ENCODE measurements around the gene PLAAT3.

The PLAAT3 gene

GRCh38 chr11:63623513-63624140, 9.4 kb upstream of the PLAAT3 start:
- Histone ChIP-seq H3K4me3 (ENCODE audit: low read depth in 1 of 2, low read length in 2 of 2) (no peak overlapping the region), H4K20me1 (ENCODE audit: insufficient read depth, low read length) (no peaks in the 10 kb centered on the region), H3K9ac (ENCODE audit: low read depth, low read length) (no peak overlapping the region), H3K9me3 (ENCODE audit: insufficient read depth, low read length, severe bottlenecking) (no peaks in the 10 kb centered on the region), H3K79me2 (ENCODE audit: insufficient read depth, low read length) (no peaks in the 10 kb centered on the region), H3K27ac (ENCODE audit: low read length) (no peak overlapping the region), H3K36me3 (ENCODE audit: insufficient read depth, low read length) (peaks cover 9% of the 10 kb centered on the region; the same call in 1 of the 2 replicates), H2AFZ (ENCODE audit: low read depth, low read length) (no peak overlapping the region), H3K4me2 (ENCODE audit: insufficient read depth, low read length) (no peak overlapping the region), H3K4me1 (ENCODE audit: insufficient read depth, low read length) (peaks cover 3% of the 10 kb centered on the region; the same call in 1 of the 2 replicates), H3K27me3 (ENCODE audit: insufficient read depth, low read length, poor library complexity) (no peaks in the 10 kb centered on the region)
- DNase-seq: no peak
- TF ChIP-seq CTCF (IDR thresholded peaks at IDR 0.05; ENCODE audit: borderline replicate concordance, extremely low read depth, low read length, poor library complexity, severe bottlenecking) (no peak), EZH2 (IDR thresholded peaks at IDR 0.05; ENCODE audit: borderline replicate concordance, low read depth, low read length, severe bottlenecking) (no peak)
- peak; percentile 33 for ATAC-seq (ENCODE audit: insufficient read depth, low read depth)

DNA sequence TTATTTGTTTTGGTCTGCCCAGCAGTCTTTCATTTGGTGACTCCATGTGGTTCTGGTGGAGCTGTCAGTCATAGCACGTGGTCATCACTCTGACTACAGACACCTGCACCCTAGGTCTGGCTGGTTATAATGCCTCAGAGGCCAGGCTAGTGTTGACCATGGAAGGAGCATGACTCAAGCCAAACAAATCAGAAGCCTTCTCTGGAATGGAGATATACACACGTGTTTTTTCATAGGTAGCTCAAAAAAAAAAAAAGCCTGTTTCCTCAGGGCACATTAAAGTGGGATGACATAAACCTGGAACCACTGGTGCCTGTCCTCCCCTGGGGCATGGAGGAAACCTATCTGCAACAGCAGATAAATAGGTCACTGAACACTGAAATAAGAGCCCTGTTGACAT, 8.1 kb upstream of the PLAAT3 start:
- Histone ChIP-seq H3K9ac (ENCODE audit: low read depth, low read length) (no peak overlapping the region), H3K27me3 (ENCODE audit: insufficient read depth, low read length, poor library complexity) (no peaks in the 10 kb centered on the region), H4K20me1 (ENCODE audit: insufficient read depth, low read length) (no peaks in the 10 kb centered on the region), H3K9me3 (ENCODE audit: insufficient read depth, low read length, severe bottlenecking) (no peaks in the 10 kb centered on the region), H3K4me3 (ENCODE audit: low read depth in 1 of 2, low read length in 2 of 2) (no peak overlapping the region), H2AFZ (ENCODE audit: low read depth, low read length) (no peak overlapping the region), H3K27ac (ENCODE audit: low read length) (no peak overlapping the region), H3K79me2 (ENCODE audit: insufficient read depth, low read length) (no peaks in the 10 kb centered on the region), H3K36me3 (ENCODE audit: insufficient read depth, low read length) (no peaks in the 10 kb centered on the region), H3K4me1 (ENCODE audit: insufficient read depth, low read length) (peaks cover 3% of the 10 kb centered on the region; the same call in 1 of the 2 replicates), H3K4me2 (ENCODE audit: insufficient read depth, low read length) (no peak overlapping the region)
- TF ChIP-seq EZH2 (IDR thresholded peaks at IDR 0.05; ENCODE audit: borderline replicate concordance, low read depth, low read length, severe bottlenecking) (no peak), CTCF (IDR thresholded peaks at IDR 0.05; ENCODE audit: borderline replicate concordance, extremely low read depth, low read length, poor library complexity, severe bottlenecking) (no peak)
- DNase-seq (no peak), ATAC-seq (ENCODE audit: insufficient read depth, low read depth) (no peak)

DNA sequence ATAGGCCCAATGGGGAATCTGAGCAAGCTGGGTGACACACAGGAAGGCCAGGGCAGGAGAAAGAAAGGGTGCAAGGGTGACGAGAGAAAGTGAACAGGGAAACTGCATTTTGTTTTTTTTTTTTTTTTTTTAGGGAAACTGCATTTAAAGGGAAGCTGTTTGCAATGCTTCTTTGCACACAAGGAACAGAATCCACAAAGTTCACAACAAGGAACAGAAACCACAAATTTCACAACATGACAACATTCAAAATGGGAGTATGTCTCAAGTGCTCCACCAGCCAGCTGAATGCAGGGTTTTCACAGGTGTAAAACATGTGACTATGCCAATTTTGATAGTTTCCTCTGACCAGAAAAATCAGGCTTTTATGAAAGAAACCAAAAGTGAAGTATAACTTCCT, 6.8 kb upstream of the PLAAT3 start:
- Histone ChIP-seq H3K4me2 (ENCODE audit: insufficient read depth, low read length) (no peak overlapping the region), H3K36me3 (ENCODE audit: insufficient read depth, low read length) (no peaks in the 10 kb centered on the region), H3K27ac (ENCODE audit: low read length) (no peak overlapping the region), H3K9me3 (ENCODE audit: insufficient read depth, low read length, severe bottlenecking) (no peaks in the 10 kb centered on the region), H4K20me1 (ENCODE audit: insufficient read depth, low read length) (no peaks in the 10 kb centered on the region), H3K4me3 (ENCODE audit: low read depth in 1 of 2, low read length in 2 of 2) (no peak overlapping the region), H3K79me2 (ENCODE audit: insufficient read depth, low read length) (no peaks in the 10 kb centered on the region), H3K9ac (ENCODE audit: low read depth, low read length) (no peak overlapping the region), H2AFZ (ENCODE audit: low read depth, low read length) (no peak overlapping the region), H3K4me1 (ENCODE audit: insufficient read depth, low read length) (peaks cover 3% of the 10 kb centered on the region; the same call in 1 of the 2 replicates), H3K27me3 (ENCODE audit: insufficient read depth, low read length, poor library complexity) (no peaks in the 10 kb centered on the region)
- ATAC-seq (ENCODE audit: insufficient read depth, low read depth) (no peak), DNase-seq (no peak)
- TF ChIP-seq EZH2 (IDR thresholded peaks at IDR 0.05; ENCODE audit: borderline replicate concordance, low read depth, low read length, severe bottlenecking): no peak
- TF ChIP-seq CTCF (IDR thresholded peaks at IDR 0.05; ENCODE audit: borderline replicate concordance, extremely low read depth, low read length, poor library complexity, severe bottlenecking): no peak
